Epithelial cell of proximal tubule (primary cell): ENCODE data around the gene ZFPM1. TPM values are rescaled to one million over a fixed set of nuclear protein-coding genes. Genes with fewer than 3 reads are reported as not detected.
"Not testable (repeated sequence)": the region's sequence is repeated elsewhere in the genome, so short reads cannot be mapped to it uniquely, and the experiment has no call there.

ENCODE experiments used
- DNase-seq: peaks from one replicate; pipeline ENCODE4 v3.0.0-alpha.2; 2011; ENCODE audit warnings: low read depth
- H3K4me3 ChIP-seq: 2 replicates; pipeline ENCODE4 v1.5.1; 2011; ENCODE audit warnings: low read depth, mild to moderate bottlenecking, low read length
- total RNA-seq: library from RNA; depleted of rRNA; stranded (reverse); fragments of >200 nt; gene quantifications from 2 replicates; pipeline ENCODE4 v1.2.3, GENCODE V29; 2015
- TF ChIP-seq, protein P1 (sequence below): conservative IDR thresholded peaks from 2 replicates; pipeline ENCODE4 v1.5.1; 2012; ENCODE audit warnings: low read depth, mild to moderate bottlenecking, low read length

Gene ZFPM1
- total RNA-seq, 1 donor from 2014 or later, result 5.7 TPM

GRCh38 chr16:88516601-88517061, 63.6 kb downstream of the ZFPM1 start:
- no peak overlapping the region for H3K4me3 ChIP-seq
- no peak for DNase-seq
- TF ChIP-seq, protein P1, sequence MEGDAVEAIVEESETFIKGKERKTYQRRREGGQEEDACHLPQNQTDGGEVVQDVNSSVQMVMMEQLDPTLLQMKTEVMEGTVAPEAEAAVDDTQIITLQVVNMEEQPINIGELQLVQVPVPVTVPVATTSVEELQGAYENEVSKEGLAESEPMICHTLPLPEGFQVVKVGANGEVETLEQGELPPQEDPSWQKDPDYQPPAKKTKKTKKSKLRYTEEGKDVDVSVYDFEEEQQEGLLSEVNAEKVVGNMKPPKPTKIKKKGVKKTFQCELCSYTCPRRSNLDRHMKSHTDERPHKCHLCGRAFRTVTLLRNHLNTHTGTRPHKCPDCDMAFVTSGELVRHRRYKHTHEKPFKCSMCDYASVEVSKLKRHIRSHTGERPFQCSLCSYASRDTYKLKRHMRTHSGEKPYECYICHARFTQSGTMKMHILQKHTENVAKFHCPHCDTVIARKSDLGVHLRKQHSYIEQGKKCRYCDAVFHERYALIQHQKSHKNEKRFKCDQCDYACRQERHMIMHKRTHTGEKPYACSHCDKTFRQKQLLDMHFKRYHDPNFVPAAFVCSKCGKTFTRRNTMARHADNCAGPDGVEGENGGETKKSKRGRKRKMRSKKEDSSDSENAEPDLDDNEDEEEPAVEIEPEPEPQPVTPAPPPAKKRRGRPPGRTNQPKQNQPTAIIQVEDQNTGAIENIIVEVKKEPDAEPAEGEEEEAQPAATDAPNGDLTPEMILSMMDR, result no peak

DNA sequence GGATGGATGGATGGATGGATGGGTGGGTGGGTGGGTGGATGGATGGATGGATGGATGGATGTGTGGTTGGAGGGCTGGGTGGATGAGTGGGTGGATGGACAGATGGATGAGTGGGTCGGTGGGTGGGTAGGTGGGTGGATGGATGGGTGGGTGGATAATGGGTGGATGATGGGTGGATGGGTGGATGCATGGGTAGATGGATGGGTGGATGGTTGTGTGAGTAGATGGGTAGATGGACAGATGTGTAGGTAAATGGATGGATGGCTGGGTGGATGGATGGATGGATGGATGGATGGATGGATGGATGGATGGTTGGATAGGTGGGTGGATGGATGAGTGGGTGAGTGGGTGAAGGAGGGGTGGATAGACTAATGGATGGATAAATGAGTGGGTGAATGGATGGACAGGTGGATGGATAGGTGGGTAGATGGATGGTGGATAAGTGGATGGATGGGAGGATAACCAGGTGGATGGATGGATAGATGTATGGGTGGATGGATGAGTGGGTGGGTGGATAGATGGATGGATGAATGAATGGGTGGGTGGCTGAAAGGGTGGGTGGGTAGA, 64.2 kb downstream of the ZFPM1 start:
- DNase-seq, H3K4me3 ChIP-seq: not testable (repeated sequence)

- not testable (repeated sequence) for H3K4me3 ChIP-seq, DNase-seq
Measured at GRCh38 chr16:88518411-88519111, 65.5 kb downstream of the ZFPM1 start.

- DNase-seq, result no peak
- H3K4me3 ChIP-seq, result no peak overlapping the region
- TF ChIP-seq, protein P1, result no peak
Measured at GRCh38 chr16:88519240-88519639, 66.2 kb downstream of the ZFPM1 start.

- DNase-seq, result no peak
- TF ChIP-seq, protein P1, result no peak
- H3K4me3 ChIP-seq, result no peak overlapping the region
Measured at GRCh38 chr16:88519938-88520653, 67.0 kb downstream of the ZFPM1 start.

- no peak for DNase-seq
- TF ChIP-seq, protein P1, result no peak
- no peak overlapping the region for H3K4me3 ChIP-seq
Measured at GRCh38 chr16:88521674-88522073, 68.6 kb downstream of the ZFPM1 start.

GRCh38 chr16:88522276-88522949, 69.3 kb downstream of the ZFPM1 start:
- TF ChIP-seq, protein P1, result no peak
- DNase-seq, result no peak
- H3K4me3 ChIP-seq, result no peak overlapping the region
